ENCODE results near the gene CCDC158. TPM values are rescaled to one million over a fixed set of nuclear protein-coding genes. Genes with fewer than 3 reads are reported as not detected.

CCDC158 gene
- total and polyA plus RNA-seq, 2 of the 8 experiments (the other 6 are each of a cell fraction or from before 2014, with no cell fraction given), result not detected

- Histone ChIP-seq H2BK15ac (ENCODE audit: low read length) (no peak overlapping the region), H4K8ac (ENCODE audit: extremely low read depth, insufficient read depth, low read length) (no peak overlapping the region), H3K14ac (ENCODE audit: insufficient read length) (no peak overlapping the region), H3K23ac (ENCODE audit: insufficient read length) (no peak overlapping the region), H3K4ac (replicated peaks; ENCODE audit: insufficient read length, low read depth, low read length) (no peak overlapping the region), H3K56ac (replicated peaks; ENCODE audit: insufficient read length, low read depth, low read length) (no peak overlapping the region), H3K79me2 (ENCODE audit: control insufficient read depth in 1 of 2, insufficient read depth in 2 of 2, low read length in 2 of 2) (no peaks in the 10 kb centered on the region), H2BK120ac (replicated peaks; ENCODE audit: low read depth, low read length) (no peak overlapping the region), H3K4me3 (ENCODE audit: extremely low read depth in 1 of 4, insufficient read depth in 2 of 4, low read depth in 3 of 4, low read length in 4 of 4) (no peak overlapping the region), H3K4me2 (ENCODE audit: insufficient read depth in 1 of 2, low read depth in 2 of 2, low read length in 2 of 2) (no peak overlapping the region), H4K20me1 (replicated peaks in 1 of 2; ENCODE audit: control insufficient read depth in 1 of 2, insufficient read depth in 2 of 2, low read length in 2 of 2) (no peaks in the 10 kb centered on the region), H3K9ac (replicated peaks in 1 of 4; ENCODE audit: extremely low read depth in 1 of 4, low read depth in 3 of 4, low read length in 3 of 4) (no peak overlapping the region), H2BK12ac (ENCODE audit: low read depth, low read length) (no peak overlapping the region), H3K27me3 (replicated peaks in 1 of 4; ENCODE audit: control insufficient read depth in 3 of 4, extremely low read depth in 1 of 4, insufficient read depth in 3 of 4, low read length in 3 of 4) (peaks cover 0 to 2% (median 0%) of the 10 kb centered on the region in 4 experiments; a peak in 1 of 7 replicates), H3K27ac (ENCODE audit: low read depth, low read length) (no peak overlapping the region), H2BK20ac (ENCODE audit: low read length) (no peak overlapping the region), H2AK5ac (ENCODE audit: low read depth, low read length) (no peak overlapping the region), H3K36me3 (ENCODE audit: control insufficient read depth in 2 of 4, insufficient read depth in 4 of 4, low read length in 3 of 4) (no peaks in the 10 kb centered on the region), H4K5ac (ENCODE audit: insufficient read length, low read depth, low read length) (no peak overlapping the region), H4K91ac (replicated peaks; ENCODE audit: insufficient read length, low read length) (no peak overlapping the region), H2AFZ (ENCODE audit: low read length) (no peak overlapping the region), H3K23me2 (ENCODE audit: low read depth, low read length) (no peaks in the 10 kb centered on the region; the same call in 1 of the 2 replicates), H3K4me1 (replicated peaks in 1 of 4; ENCODE audit: control insufficient read depth in 3 of 4, insufficient read depth in 4 of 4, low read length in 3 of 4) (no peaks in the 10 kb centered on the region), H3K79me1 (ENCODE audit: low read depth, low read length) (no peaks in the 10 kb centered on the region), H2BK5ac (ENCODE audit: low read depth, low read length) (no peak overlapping the region), H3K18ac (ENCODE audit: extremely low read depth, low read length) (no peak overlapping the region), H3K9me3 (ENCODE audit: insufficient read depth in 2 of 2, low read depth in 1 of 2, low read length in 1 of 2) (no peaks in the 10 kb centered on the region)
- DNase-seq (ENCODE audit: low read depth in 1 of 2, low spot score in 2 of 2) (no peak), FAIRE-seq (no peak)
- ChIA-PET POLR2A (ENCODE audit: partially characterized antibody) (no interaction called here), CTCF (ENCODE audit: partially characterized antibody) (no interaction called here)
- WGBS, 2 experiments (ENCODE audit: extremely low coverage in 1 of 2, insufficient coverage in 1 of 2, insufficient read length in 1 of 2, insufficient replicate concordance in 2 of 2, low coverage in 1 of 2, low lambda C conversion rate in 2 of 2, missing lambda C conversion rate in 1 of 2), result 82% methylated on average over 5 of the region's 5 CpGs; no CpG with 5 or more reads in 1 of the 2 experiments
- TF ChIP-seq ATF3 (IDR thresholded peaks at IDR 0.05; ENCODE audit: insufficient read depth, low read depth, low read length) (no peak), CTCF (IDR thresholded peaks at IDR 0.05; ENCODE audit: control extremely low read depth in 1 of 3, insufficient read depth in 1 of 3, low read depth in 1 of 3, low read length in 3 of 3) (no peak), POU5F1 (IDR thresholded peaks at IDR 0.05; ENCODE audit: low read depth, low read length) (no peak), SP4 (IDR thresholded peaks at IDR 0.05; ENCODE audit: low read length) (no peak), CEBPB (IDR thresholded peaks at IDR 0.05; ENCODE audit: low read depth, low read length) (no peak), SIRT6 (IDR thresholded peaks at IDR 0.05; ENCODE audit: low read length) (no peak), MAX (IDR thresholded peaks at IDR 0.05) (no peak), RBBP5 (IDR thresholded peaks at IDR 0.05; ENCODE audit: borderline replicate concordance, low read depth, low read length) (no peak), BCL11A (IDR thresholded peaks at IDR 0.05; ENCODE audit: low read depth in 2 of 2, low read length in 2 of 2) (no peak), GTF2F1 (IDR thresholded peaks at IDR 0.05; ENCODE audit: borderline replicate concordance, low read depth, low read length) (no peak), USF2 (IDR thresholded peaks at IDR 0.05; ENCODE audit: low read length) (no peak)
Measured at GRCh38 chr4:76272999-76273398, 147.9 kb downstream of the CCDC158 start.

All from H1 (cell line).